Endothelial cell of umbilical vein (primary cell): ENCODE results near the gene SORCS1. TPM values are rescaled to one million over a fixed set of nuclear protein-coding genes. Genes with fewer than 3 reads are reported as not detected.

Experiments
- BruUV-seq: library from RNA; stranded (reverse); fragments of 400-500 nt; replicated peaks from 2 replicates; lab custom pipeline; 2021; lab: Mats Ljungman, UMichigan
- CTCF ChIA-PET: fragments of 300-600, 350-600 bp; sonication (Branson Sonifier 250); formaldehyde crosslinking; loops from one replicate; lab custom pipeline; 2021; ENCODE audit warnings: antibody characterized with exemption, inconsistent platforms; lab: Charles Lee
- POLR2A ChIA-PET: fragments of 300-600, 350-600 bp; sonication (Branson Sonifier 250); formaldehyde crosslinking; loops from one replicate; lab custom pipeline; 2021; ENCODE audit warnings: antibody characterized with exemption, inconsistent platforms; lab: Charles Lee
- DNase-seq: peaks from one replicate; pipeline ENCODE4 v3.0.0-alpha.2; 2011; ENCODE audit warnings: low read depth, low spot score
- FAIRE-seq: peaks from 2 replicates; lab custom pipeline; 2011; peaks lifted over from hg19 to GRCh38; lab: Jason Lieb, UNC
- H2AFZ ChIP-seq: 2 replicates; pipeline ENCODE4 v1.6.0; 2012; ENCODE audit warnings: low read depth, low read length, control low read depth, inconsistent platforms
- H3K27ac ChIP-seq: 2 replicates; pipeline ENCODE4 v1.5.1; 2011; ENCODE audit warnings: low read depth, mild to moderate bottlenecking, control low read depth, low read length, moderate library complexity; ENCODE audit not compliant: insufficient read depth
- H3K27me3 ChIP-seq, 2 experiments: 2 replicates each; pipeline versions ENCODE4 v1.6.0 to v1.6.1; 2011; ENCODE audit warnings: low read length in 2 of 2, mixed read lengths in 1 of 2; ENCODE audit not compliant: control insufficient read depth in 2 of 2, insufficient read depth in 2 of 2
- H3K36me3 ChIP-seq, 2 experiments: 2 replicates in 1 of 2; 3 replicates in 1 of 2; pipeline ENCODE4 v1.5.1; 2011; ENCODE audit warnings: low read length in 2 of 2, mild to moderate bottlenecking in 1 of 2, moderate library complexity in 1 of 2; ENCODE audit not compliant: control insufficient read depth in 2 of 2, insufficient read depth in 2 of 2; ENCODE audit errors: extremely low read depth in 1 of 2
- H3K4me1 ChIP-seq: 3 replicates; pipeline ENCODE4 v1.5.1; 2011; ENCODE audit warnings: mild to moderate bottlenecking, low read length; ENCODE audit not compliant: control insufficient read depth, insufficient read depth; ENCODE audit errors: extremely low read depth
- H3K4me2 ChIP-seq: 2 replicates; pipeline ENCODE4 v1.6.1; 2011; ENCODE audit warnings: low read length, control low read depth, mixed read lengths; ENCODE audit not compliant: insufficient read depth
- H3K4me3 ChIP-seq, 3 experiments: fragments of 200-600 bp in 1 of 3; sonication (generic), shearing (Covaris generic) in 1 of 3; replicated peaks in 1 of 3; 2 replicates each; pipeline ENCODE4 v1.5.1; 2011 to 2016; ENCODE audit warnings: control low read depth in 3 of 3, low read length in 3 of 3, mild to moderate bottlenecking in 2 of 3, inconsistent platforms in 1 of 3, low read depth in 1 of 3, moderate library complexity in 1 of 3; ENCODE audit not compliant: insufficient read depth in 1 of 3
- H3K79me2 ChIP-seq: 2 replicates; pipeline ENCODE4 v1.6.0; 2012; ENCODE audit warnings: low read length, inconsistent platforms; ENCODE audit not compliant: control insufficient read depth, insufficient read depth
- H3K9ac ChIP-seq: replicated peaks from 2 replicates; pipeline ENCODE3; 2011; ENCODE audit warnings: low read length, control low read depth; ENCODE audit not compliant: insufficient read depth; ENCODE audit errors: extremely low read depth
- H3K9me1 ChIP-seq: replicated peaks from 3 replicates; pipeline ENCODE4 v1.6.0; 2011; ENCODE audit warnings: mild to moderate bottlenecking, low read length; ENCODE audit not compliant: control insufficient read depth, insufficient read depth; ENCODE audit errors: extremely low read depth
- H3K9me3 ChIP-seq: replicated peaks from 2 replicates; pipeline ENCODE4 v1.5.1; 2012; ENCODE audit warnings: low read length, inconsistent platforms; ENCODE audit not compliant: control insufficient read depth, insufficient read depth
- H4K20me1 ChIP-seq: replicated peaks from 2 replicates; pipeline ENCODE3; 2011; ENCODE audit warnings: mild to moderate bottlenecking, low read length; ENCODE audit not compliant: control insufficient read depth, insufficient read depth; ENCODE audit errors: extremely low read depth
- CTCF ChIP-seq, 2 donors: IDR thresholded peaks; 1 replicate in 1 of 2; 2 replicates in 1 of 2; pipeline ENCODE4 v1.5.1; 2011; ENCODE audit warnings: low read length in 2 of 2, mild to moderate bottlenecking in 2 of 2, moderate library complexity in 2 of 2, control low read depth in 1 of 2, inconsistent platforms in 1 of 2, low read depth in 1 of 2; ENCODE audit not compliant: insufficient read depth in 1 of 2; ENCODE audit errors: extremely low read depth in 1 of 2
- EZH2 ChIP-seq: IDR thresholded peaks from 2 replicates; pipeline ENCODE4 v1.6.1; 2012; ENCODE audit warnings: borderline replicate concordance, low read depth, mild to moderate bottlenecking, moderate library complexity, low read length, inconsistent platforms; ENCODE audit not compliant: severe bottlenecking
- FOS ChIP-seq: IDR thresholded peaks from 2 replicates; pipeline ENCODE4 v1.6.1; 2011; ENCODE audit warnings: mild to moderate bottlenecking, low read length, moderate library complexity, borderline replicate concordance; ENCODE audit not compliant: insufficient read depth
- GATA2 ChIP-seq: IDR thresholded peaks from 2 replicates; pipeline ENCODE4 v1.7.0; 2011; ENCODE audit warnings: low read depth, mild to moderate bottlenecking, moderate library complexity, mixed read lengths, low read length; ENCODE audit not compliant: insufficient read length, insufficient read depth
- JUN ChIP-seq: IDR thresholded peaks from 2 replicates; pipeline ENCODE4 v1.6.1; 2011; ENCODE audit warnings: borderline replicate concordance, low read depth; ENCODE audit not compliant: insufficient read length, insufficient read depth
- MAX ChIP-seq: IDR thresholded peaks from 2 replicates; pipeline ENCODE4 v1.6.1; 2011; ENCODE audit not compliant: insufficient read depth, insufficient read length
- MYC ChIP-seq: IDR thresholded peaks from one replicate; pipeline ENCODE4 v1.6.1; 2011; ENCODE audit warnings: mild to moderate bottlenecking, low read depth, low read length
- POLR2A ChIP-seq: IDR thresholded peaks from 2 replicates; pipeline ENCODE4 v1.6.1; 2012; ENCODE audit warnings: low read depth, mild to moderate bottlenecking, control low read depth, low read length
- POLR2AphosphoS5 ChIP-seq: IDR thresholded peaks from 2 replicates; pipeline ENCODE4 v1.6.1; 2012; ENCODE audit warnings: low read depth, mild to moderate bottlenecking, control low read depth, low read length, moderate library complexity; ENCODE audit not compliant: insufficient read depth
- dilution Hi-C: fragments of 300-500 bp; cut with MboI; formaldehyde crosslinking; loops from one replicate; pipeline ENCODE4 v1.15.0; 2019; ENCODE audit warnings: low sequenced_read_pairs; ENCODE audit not compliant: extremely low pct_ligation_motif_present
- intact Hi-C: fragments of 100-400 bp; cut with micrococcal nuclease; formaldehyde crosslinking; loops from one replicate; pipeline ENCODE4 v1.10.0; 2022
- polyA plus RNA-seq, 4 experiments: library from polyadenylated mRNA; depleted of rRNA in 3 of 4; stranded (reverse) in 3 of 4; unstranded in 1 of 4; fragments of >200 nt; gene quantifications; 2 replicates each; pipeline versions ENCODE4 v1.2.1 to v1.2.3, GENCODE V29; 2011 to 2012; ENCODE audit warnings: missing spikeins in 1 of 4
- total RNA-seq: library from RNA; stranded (reverse); gene quantifications from 2 replicates; pipeline ENCODE4 v1.2.3, GENCODE V29; 2021

Gene SORCS1
- total and polyA plus RNA-seq, 2 donors (not counting 3 experiments of a cell fraction or from before 2014, with no cell fraction given) = not detected

- no peaks in the 10 kb centered on the region for H4K20me1 ChIP-seq
- H3K9me1 ChIP-seq = no peaks in the 10 kb centered on the region
- no peak overlapping the region for H3K4me3 ChIP-seq
- H3K4me2 ChIP-seq = no peak overlapping the region
- H2AFZ ChIP-seq = no peak overlapping the region
- no peaks in the 10 kb centered on the region for H3K36me3 ChIP-seq
- H3K27me3 ChIP-seq = no peaks in the 10 kb centered on the region
- POLR2A ChIA-PET = no interaction called here
- no peaks in the 10 kb centered on the region for H3K79me2 ChIP-seq
- no TSS peak for BruUV-seq
- dilution Hi-C loops (no loop called here), intact Hi-C loops (no loop called here)
- TF ChIP-seq CTCF (IDR thresholded peaks at IDR 0.05; ENCODE audit: extremely low read depth in 1 of 2, insufficient read depth in 1 of 2, low read depth in 1 of 2, low read length in 2 of 2) (no peak), FOS (no peak), POLR2A (no peak), EZH2 (no peak), MYC (no peak), POLR2AphosphoS5 (no peak), JUN (no peak), MAX (no peak), GATA2 (no peak)
- no peaks in the 10 kb centered on the region for H3K4me1 ChIP-seq
- DNase-seq (no peak), FAIRE-seq (no peak)
- H3K9ac ChIP-seq = no peak overlapping the region
- CTCF ChIA-PET = no interaction called here
- peaks cover 7% of the 10 kb centered on the region for H3K9me3 ChIP-seq
- no peak overlapping the region for H3K27ac ChIP-seq
Measured at GRCh38 chr10:106857213-106857612, 307.3 kb downstream of the SORCS1 start.
